AG10803 (cell line): ENCODE measurements around the gene KRTAP6-1.

Experiments
- DNase-seq: peaks from one replicate; pipeline ENCODE4 v3.0.0; 2010; ENCODE audit warnings: low read depth
- H3K4me3 ChIP-seq: 2 replicates; pipeline ENCODE4 v1.5.1; 2011; ENCODE audit warnings: mild to moderate bottlenecking, low read length, control low read depth
- TF ChIP-seq, protein P1 (sequence below): conservative IDR thresholded peaks from 2 replicates; pipeline ENCODE4 v1.5.1; 2011; ENCODE audit warnings: mild to moderate bottlenecking, low read length, control low read depth, inconsistent platforms

Gene KRTAP6-1

GRCh38 chr21:30612132-30612531 lies 1.6 kb downstream of the KRTAP6-1 start:
- H3K4me3 ChIP-seq, result no peak overlapping the region
- no peak for DNase-seq
- TF ChIP-seq, protein P1, sequence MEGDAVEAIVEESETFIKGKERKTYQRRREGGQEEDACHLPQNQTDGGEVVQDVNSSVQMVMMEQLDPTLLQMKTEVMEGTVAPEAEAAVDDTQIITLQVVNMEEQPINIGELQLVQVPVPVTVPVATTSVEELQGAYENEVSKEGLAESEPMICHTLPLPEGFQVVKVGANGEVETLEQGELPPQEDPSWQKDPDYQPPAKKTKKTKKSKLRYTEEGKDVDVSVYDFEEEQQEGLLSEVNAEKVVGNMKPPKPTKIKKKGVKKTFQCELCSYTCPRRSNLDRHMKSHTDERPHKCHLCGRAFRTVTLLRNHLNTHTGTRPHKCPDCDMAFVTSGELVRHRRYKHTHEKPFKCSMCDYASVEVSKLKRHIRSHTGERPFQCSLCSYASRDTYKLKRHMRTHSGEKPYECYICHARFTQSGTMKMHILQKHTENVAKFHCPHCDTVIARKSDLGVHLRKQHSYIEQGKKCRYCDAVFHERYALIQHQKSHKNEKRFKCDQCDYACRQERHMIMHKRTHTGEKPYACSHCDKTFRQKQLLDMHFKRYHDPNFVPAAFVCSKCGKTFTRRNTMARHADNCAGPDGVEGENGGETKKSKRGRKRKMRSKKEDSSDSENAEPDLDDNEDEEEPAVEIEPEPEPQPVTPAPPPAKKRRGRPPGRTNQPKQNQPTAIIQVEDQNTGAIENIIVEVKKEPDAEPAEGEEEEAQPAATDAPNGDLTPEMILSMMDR, result no peak

GRCh38 chr21:30605968-30606367 lies 7.8 kb downstream of the KRTAP6-1 start:
- TF ChIP-seq, protein P1, result no peak
- H3K4me3 ChIP-seq, result no peak overlapping the region
- no peak for DNase-seq

DNA sequence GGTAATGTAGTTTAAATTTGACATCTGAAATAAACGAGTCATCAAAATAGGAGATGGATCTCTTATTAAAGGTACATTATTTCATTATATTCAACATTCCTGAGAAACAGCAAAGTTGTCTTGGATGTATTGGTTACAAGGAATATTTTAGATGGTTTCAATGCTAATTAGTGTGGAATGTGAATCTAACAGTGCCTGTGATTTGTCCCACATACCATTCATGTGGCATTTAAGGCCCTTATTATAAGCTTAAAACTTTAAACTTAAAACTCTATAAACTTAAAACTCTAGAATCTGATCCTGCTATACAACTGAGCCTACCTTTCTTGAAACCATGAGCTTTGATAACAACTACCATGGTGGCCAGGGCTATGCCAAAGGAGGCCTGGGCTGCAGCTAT lies 12.9 kb downstream of the KRTAP6-1 start, which contains the start of gene KRTAP22-1:
TSS of gene KRTAP22-1 (plus strand) at position 301 of the 400 bp plus-strand sequence.
- H3K4me3 ChIP-seq, result no peak within 1 kb of the TSS
- TF ChIP-seq, protein P1, result no peak
- no peak for DNase-seq

- H3K4me3 ChIP-seq, result no peak within 1 kb of the TSS
- DNase-seq, result no peak
- TF ChIP-seq, protein P1, result no peak
Observed at GRCh38 chr21:30598802-30599201, 14.9 kb downstream of the KRTAP6-1 start, which contains the start of gene KRTAP6-2. TSS of gene KRTAP6-2 (minus strand) at chr21:30598902. CDS start at chr21:30598874, 28 bp downstream.

GRCh38 chr21:30592140-30592539 lies 21.6 kb downstream of the KRTAP6-1 start, which contains the start of gene KRTAP6-3:
TSS of gene KRTAP6-3 (plus strand) at chr21:30592440. CDS start at chr21:30592446, 6 bp downstream.
- no peak within 1 kb of the TSS for H3K4me3 ChIP-seq
- DNase-seq, result no peak
- TF ChIP-seq, protein P1, result no peak

- no peak within 1 kb of the TSS for H3K4me3 ChIP-seq
- TF ChIP-seq, protein P1, result no peak
- DNase-seq, result no peak
Observed at GRCh38 chr21:30590297-30590696, 23.4 kb downstream of the KRTAP6-1 start, which contains the start of gene KRTAP22-2. TSS of gene KRTAP22-2 (minus strand) at chr21:30590397.

DNA sequence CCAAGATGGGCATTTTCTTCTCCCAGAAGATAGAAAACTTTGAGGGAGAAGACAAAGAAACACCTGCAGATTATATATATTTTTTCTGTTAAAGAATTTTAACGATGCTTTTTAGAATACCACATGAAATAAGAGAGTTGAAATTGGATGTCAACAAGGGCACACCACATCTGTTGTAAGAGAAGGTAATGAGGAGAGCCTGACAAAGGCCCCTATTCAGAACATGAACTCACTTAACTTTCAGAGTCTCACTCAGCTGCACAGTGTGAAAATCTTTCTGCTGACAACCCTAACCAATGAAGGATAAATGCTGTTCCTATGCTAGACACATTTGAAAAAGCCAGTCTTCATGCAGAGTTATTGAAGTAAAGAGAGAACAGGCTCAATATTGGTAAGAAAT lies 30.9 kb downstream of the KRTAP6-1 start:
- TF ChIP-seq, protein P1, result no peak
- no peak for DNase-seq
- H3K4me3 ChIP-seq, result no peak overlapping the region
